Dedifferentiated amniotic fluid mesenchymal stem cell (primary cell): ENCODE data around the gene RNU6-7.

Experiments
- DNase-seq: peaks from one replicate; pipeline ENCODE4 v3.0.0-alpha.2; 2016; ENCODE audit errors: extremely low spot score

Gene RNU6-7

DNA sequence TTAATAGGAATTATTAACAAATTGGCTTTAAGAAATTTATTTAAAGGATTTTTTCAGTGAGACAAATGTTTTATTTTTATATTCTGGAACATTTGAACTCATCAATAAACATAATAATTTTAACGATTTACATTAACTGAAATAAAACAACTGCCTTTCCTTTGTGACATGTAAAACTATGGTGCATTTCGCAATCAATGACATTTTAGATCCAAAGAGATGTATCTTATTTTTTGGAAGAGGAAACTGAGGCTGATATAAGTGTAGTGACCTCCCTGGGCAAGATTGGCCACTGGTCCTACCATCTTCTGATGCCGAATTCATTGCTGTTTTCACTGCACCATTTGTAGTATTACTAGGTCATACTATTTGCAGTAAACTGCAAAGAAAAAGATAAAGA, 3.7 kb downstream of the RNU6-7 start:
- no peak for DNase-seq

DNA sequence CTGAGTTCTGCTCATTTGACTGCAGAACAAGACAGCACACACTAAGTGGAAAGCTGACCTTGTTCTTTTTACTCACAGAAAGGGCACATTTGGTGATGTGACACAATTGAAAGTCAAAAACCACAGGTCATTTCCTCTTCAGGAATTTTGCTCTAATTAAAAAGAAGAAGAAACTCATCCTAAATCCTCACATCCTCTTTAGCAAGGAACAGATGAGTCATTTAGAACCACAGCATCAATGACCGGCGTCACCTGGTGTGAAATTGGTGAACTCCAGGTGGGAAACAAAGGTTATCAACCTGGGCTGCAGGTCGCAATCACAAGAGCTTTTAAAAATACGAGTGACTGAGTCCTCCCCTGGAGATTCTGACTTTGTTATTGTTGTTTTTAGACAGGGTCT, 4.1 kb downstream of the RNU6-7 start:
- DNase-seq = no peak

DNA sequence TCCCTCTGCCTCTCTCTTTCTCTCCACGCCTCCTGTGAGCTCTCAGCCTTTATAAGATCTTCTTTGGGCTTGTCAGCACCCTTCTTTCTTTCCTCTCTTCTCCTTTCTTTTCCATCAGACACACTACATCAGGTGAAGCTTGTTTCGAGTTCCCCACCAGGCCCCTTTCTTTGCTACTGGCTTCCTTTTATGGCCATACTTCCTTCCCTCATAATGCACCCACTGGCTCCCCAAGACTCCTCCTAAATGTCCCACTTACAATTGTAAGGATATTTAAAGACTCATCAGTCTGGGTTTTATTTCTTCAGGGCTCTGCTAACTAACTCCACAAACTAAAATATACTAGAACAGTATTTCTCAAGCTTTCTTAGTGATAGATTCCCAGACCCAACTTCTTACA, 4.7 kb downstream of the RNU6-7 start:
- no peak for DNase-seq

GRCh38 chr14:32208490-32208889, 6.6 kb downstream of the RNU6-7 start:
- DNase-seq = no peak

GRCh38 chr14:32209471-32209870, 7.6 kb downstream of the RNU6-7 start:
- no peak for DNase-seq

DNA sequence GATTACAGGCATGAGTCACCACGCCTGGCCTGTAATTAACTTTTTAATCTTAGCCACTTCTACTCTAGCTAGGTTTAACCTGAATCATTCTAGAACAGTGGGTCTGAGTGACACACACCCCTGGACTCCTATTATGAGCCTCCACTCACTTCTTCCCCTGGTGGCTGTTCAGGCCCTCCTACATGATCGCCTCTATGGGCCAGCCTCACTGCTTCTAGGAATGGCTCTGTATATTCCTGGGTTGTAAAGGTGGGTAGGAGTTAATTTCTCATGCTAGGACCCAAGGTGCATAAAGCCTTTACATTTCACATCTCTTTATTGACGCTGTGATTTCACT, 9.2 kb downstream of the RNU6-7 start:
- no peak for DNase-seq

- no peak for DNase-seq
These were observed 11.0 kb downstream of the RNU6-7 start for GRCh38 chr14:32212833-32213232.

- no peak for DNase-seq
These were observed 15.5 kb downstream of the RNU6-7 start for GRCh38 chr14:32217301-32217700.

DNA sequence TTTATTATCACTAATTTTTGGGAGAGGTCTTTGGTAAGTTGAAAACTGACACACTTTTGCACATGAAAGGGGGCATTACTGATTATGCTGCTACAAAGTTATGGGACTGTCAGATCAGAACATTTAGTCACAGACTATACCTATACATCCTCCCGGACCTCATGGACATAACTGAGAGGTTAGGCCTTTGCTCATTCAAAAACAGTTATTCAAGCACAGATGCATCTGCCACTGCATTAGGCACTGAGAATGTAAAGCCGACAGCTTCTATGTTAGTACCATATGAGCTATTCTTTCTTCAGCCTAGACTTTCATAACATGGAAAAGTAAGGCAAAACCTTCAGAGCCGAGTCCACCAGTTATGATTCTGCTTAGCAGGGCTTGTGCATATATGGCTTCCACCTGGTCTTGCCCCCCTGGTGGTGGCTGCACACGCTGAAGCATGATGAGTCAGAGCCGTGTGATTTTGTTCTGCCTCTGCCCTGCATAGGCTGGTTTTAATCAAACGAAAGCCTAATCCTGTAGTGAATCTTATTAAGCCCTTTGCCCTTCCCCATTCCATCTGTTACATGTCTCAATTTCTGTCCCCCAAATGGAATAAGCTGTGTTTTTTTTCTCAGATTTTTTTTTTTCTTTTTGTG, 23.0 kb downstream of the RNU6-7 start:
- no peak for DNase-seq

GRCh38 chr14:32225378-32225920, 23.6 kb downstream of the RNU6-7 start:
- DNase-seq = no peak

DNA sequence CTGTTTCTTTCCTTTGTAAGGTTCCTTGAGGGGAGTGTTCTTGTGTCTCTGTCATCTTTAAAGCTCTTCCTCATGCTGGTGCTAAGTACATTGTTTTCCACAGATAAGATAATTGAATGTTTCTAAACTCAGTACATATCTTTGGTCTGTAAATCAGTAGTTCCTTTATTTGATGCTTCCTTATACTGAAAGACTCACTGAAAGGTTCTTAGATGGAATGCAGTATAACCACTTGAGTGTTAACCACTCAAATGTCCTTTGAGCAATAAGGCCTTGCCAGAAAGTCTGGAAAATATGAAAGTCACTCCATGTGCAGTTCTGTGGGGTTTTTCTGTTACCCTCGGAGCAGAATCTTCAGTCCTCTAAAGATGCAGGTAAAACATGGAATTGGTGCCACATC, 24.2 kb downstream of the RNU6-7 start:
- DNase-seq = no peak

- DNase-seq = no peak
These were observed 28.3 kb downstream of the RNU6-7 start for GRCh38 chr14:32230181-32230580.

GRCh38 chr14:32230695-32231280, 28.9 kb downstream of the RNU6-7 start:
- DNase-seq = no peak

- DNase-seq = no peak
These were observed 30.6 kb downstream of the RNU6-7 start for GRCh38 chr14:32232481-32232880.

- DNase-seq = no peak
These were observed 31.4 kb downstream of the RNU6-7 start for GRCh38 chr14:32233260-32233659.

- no peak for DNase-seq
These were observed 42.6 kb downstream of the RNU6-7 start for GRCh38 chr14:32244404-32244803.

DNA sequence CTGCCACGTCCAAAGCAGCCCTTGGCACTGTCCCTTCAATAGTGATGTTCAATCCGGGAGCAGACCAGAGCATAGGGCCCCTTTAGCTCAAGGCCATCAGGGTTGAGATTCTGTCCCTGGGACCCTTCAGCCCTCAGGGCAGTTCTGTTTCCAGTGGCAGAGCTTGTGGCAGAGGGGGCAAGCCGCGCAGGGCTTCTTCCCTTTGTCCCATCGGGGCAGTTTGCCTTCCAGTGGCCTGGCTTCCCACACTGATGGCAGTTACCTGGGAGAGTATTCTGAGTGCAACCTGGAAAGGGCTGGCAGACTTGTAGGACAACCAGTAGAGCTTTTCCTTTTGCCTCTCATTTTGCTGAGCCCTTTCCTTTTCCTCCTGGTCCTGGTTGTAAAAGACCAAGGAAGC, 44.9 kb downstream of the RNU6-7 start:
- DNase-seq = no peak

GRCh38 chr14:32249371-32249770, 47.5 kb downstream of the RNU6-7 start:
- no peak for DNase-seq

DNA sequence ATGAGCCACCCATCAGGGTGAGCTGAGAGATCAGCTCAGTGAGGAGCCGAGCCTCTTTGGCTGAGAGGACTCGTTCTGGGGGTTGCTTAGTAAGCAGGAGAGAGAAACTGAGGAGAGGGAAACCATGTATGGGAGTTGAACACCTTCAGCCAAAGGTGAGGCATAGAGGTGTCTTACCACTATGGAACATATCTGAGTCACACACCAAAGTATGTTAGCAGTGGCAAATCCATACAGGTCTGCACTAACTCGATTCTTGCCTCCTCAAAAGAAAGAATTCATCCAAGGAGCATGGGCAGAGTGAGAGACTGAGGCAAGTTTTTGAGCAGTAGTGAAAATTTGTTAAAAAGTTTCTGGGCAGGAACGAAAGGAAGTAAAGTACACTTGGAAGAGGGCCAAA, 47.9 kb downstream of the RNU6-7 start:
- DNase-seq = no peak

DNA sequence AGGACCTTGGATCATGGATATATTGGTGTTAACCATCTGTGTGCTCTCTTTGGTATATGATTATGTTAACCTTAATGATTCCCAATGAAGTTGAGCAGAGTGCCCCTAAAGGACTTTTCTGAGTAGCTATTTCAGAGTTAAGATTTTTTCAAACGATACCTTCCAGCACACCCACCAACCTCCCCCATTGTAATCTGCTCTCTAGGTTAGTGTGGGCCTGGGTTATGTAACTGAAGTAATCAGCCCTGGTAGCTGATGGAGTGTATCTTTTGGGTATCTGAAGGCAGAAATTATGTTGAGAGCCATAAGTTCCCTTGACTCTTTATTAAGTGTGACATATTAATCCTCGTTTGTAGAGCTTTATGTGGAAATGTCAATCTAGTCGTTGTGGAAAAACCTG, 48.8 kb downstream of the RNU6-7 start:
- no peak for DNase-seq

GRCh38 chr14:32251530-32251929, 49.7 kb downstream of the RNU6-7 start:
- no peak for DNase-seq
